Activated naive CD8-positive, alpha-beta T cell treated with anti-CD3 and anti-CD28 coated beads, Interleukin-2, amount 50 U/mL, for 24 hours (primary cell): ENCODE data around the gene RNPS1.

Source experiments
- ATAC-seq: fragments of 150-1000 bp; cut with Tn5 transposase; one replicate; pipeline ENCODE4 v1.10.0; 2021
- DNase-seq: peaks from one replicate; pipeline ENCODE4 v3.0.0; 2021
- H3K27ac Mint-ChIP-seq: one replicate; pipeline ENCODE4 v1.8.0; 2021; ENCODE audit warnings: mild to moderate bottlenecking, mixed read lengths
- H3K27me3 Mint-ChIP-seq: one replicate; pipeline ENCODE4 v1.8.0; 2021; ENCODE audit warnings: mixed read lengths
- H3K36me3 Mint-ChIP-seq: one replicate; pipeline ENCODE4 v1.8.0; 2021; ENCODE audit warnings: low read depth, mixed read lengths
- H3K4me1 Mint-ChIP-seq: one replicate; pipeline ENCODE4 v1.8.0; 2021; ENCODE audit warnings: mixed read lengths
- H3K4me3 Mint-ChIP-seq: one replicate; pipeline ENCODE4 v1.8.0; 2021; ENCODE audit warnings: mild to moderate bottlenecking, moderate library complexity, mixed read lengths
- H3K9me3 Mint-ChIP-seq: one replicate; pipeline ENCODE4 v1.8.0; 2021; ENCODE audit warnings: mixed read lengths

The RNPS1 gene

GRCh38 chr16:2287916-2288547, 20.1 kb upstream of the RNPS1 start:
- Mint-ChIP-seq H3K4me3 (no peak overlapping the region), H3K4me1 (no peaks in the 10 kb centered on the region), H3K27ac (no peak overlapping the region), H3K9me3 (no peaks in the 10 kb centered on the region), H3K36me3 (no peaks in the 10 kb centered on the region), H3K27me3 (no peaks in the 10 kb centered on the region)
- no peak for DNase-seq
- ATAC-seq, result no peak

DNA sequence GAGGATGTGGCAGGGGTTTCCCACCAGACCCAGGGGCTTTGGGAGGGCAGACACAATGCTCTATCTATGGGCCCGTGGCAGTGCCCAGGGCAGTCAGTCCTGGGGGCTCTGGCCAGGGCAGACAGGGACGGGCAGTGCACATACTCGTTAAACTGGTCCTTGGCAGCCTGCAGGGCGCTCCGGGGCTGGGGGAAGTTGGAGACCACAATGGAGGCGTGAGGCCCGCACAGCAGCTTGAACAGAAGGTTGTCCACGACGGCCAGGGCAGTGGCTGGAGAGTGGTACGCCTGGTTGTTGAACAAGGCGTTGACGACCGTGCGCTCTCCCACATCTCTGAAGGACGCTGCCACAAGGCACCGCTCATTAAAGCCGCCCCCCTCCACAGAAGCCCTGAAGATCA, 18.6 kb upstream of the RNPS1 start:
- Mint-ChIP-seq H3K4me1 (no peaks in the 10 kb centered on the region), H3K4me3 (no peak overlapping the region), H3K36me3 (no peaks in the 10 kb centered on the region), H3K9me3 (no peaks in the 10 kb centered on the region), H3K27me3 (no peaks in the 10 kb centered on the region), H3K27ac (no peak overlapping the region)
- no peak for ATAC-seq
- DNase-seq, result no peak

GRCh38 chr16:2285731-2286191, 17.8 kb upstream of the RNPS1 start:
- Mint-ChIP-seq H3K27ac (no peak overlapping the region), H3K27me3 (no peaks in the 10 kb centered on the region), H3K36me3 (no peaks in the 10 kb centered on the region), H3K9me3 (no peaks in the 10 kb centered on the region), H3K4me1 (no peaks in the 10 kb centered on the region), H3K4me3 (no peak overlapping the region)
- ATAC-seq (no peak), DNase-seq (no peak)

- H3K9me3 Mint-ChIP-seq, result no peaks in the 10 kb centered on the region
- no peak overlapping the region for H3K4me3 Mint-ChIP-seq
- no peaks in the 10 kb centered on the region for H3K4me1 Mint-ChIP-seq
- no peak for ATAC-seq
- H3K36me3 Mint-ChIP-seq, result no peaks in the 10 kb centered on the region
- no peaks in the 10 kb centered on the region for H3K27me3 Mint-ChIP-seq
- H3K27ac Mint-ChIP-seq, result no peak overlapping the region
- no peak for DNase-seq
Measured at GRCh38 chr16:2284797-2285576, 17.1 kb upstream of the RNPS1 start.

DNA sequence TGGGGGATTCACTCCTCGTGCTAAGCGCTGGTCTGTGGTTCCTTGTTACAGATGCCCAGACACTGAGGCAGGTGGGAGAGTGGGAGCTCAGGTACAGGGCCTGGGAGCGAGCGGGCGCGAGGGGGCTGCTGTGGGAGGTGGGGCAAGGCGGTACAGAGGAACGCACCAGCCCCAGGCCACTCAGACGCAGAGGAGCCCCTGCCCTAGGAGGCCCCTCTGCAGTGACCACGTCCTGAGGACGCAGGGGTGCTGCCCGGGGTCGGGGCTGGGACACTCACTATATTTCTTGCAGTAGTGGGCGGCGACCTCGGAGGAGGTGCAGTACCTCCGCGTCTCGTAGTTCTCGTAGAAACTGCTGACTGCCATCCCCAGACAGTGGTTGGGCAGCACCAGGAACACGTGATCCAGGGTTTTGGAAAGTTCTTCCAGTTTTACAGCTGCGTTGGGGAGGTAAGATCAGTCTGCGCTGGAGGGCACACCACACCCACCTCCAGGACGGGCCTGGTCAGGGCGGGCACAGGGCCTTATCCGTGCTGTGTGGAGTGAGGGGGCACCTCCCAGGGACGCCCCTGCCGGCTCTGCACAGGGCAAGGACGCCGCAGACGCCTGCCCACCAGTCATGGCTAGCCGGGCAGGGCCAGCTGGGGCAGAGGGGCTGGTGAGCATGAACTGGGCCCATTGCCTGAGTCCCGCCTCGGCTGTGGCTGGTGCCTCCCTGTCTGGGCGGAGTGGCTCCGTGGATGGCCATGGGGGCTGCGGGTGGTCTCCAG, 16.3 kb upstream of the RNPS1 start:
- Mint-ChIP-seq H3K27me3 (no peaks in the 10 kb centered on the region), H3K36me3 (no peaks in the 10 kb centered on the region), H3K4me3 (no peak overlapping the region), H3K9me3 (no peaks in the 10 kb centered on the region), H3K27ac (no peak overlapping the region), H3K4me1 (no peaks in the 10 kb centered on the region)
- DNase-seq (no peak), ATAC-seq (no peak)

- DNase-seq (no peak), ATAC-seq (no peak)
- no peaks in the 10 kb centered on the region for H3K4me1 Mint-ChIP-seq
- H3K9me3 Mint-ChIP-seq, result no peaks in the 10 kb centered on the region
- no peak overlapping the region for H3K27ac Mint-ChIP-seq
- no peak overlapping the region for H3K4me3 Mint-ChIP-seq
- H3K36me3 Mint-ChIP-seq, result no peaks in the 10 kb centered on the region
- no peaks in the 10 kb centered on the region for H3K27me3 Mint-ChIP-seq
Measured at GRCh38 chr16:2282866-2283555, 15.1 kb upstream of the RNPS1 start.

DNA sequence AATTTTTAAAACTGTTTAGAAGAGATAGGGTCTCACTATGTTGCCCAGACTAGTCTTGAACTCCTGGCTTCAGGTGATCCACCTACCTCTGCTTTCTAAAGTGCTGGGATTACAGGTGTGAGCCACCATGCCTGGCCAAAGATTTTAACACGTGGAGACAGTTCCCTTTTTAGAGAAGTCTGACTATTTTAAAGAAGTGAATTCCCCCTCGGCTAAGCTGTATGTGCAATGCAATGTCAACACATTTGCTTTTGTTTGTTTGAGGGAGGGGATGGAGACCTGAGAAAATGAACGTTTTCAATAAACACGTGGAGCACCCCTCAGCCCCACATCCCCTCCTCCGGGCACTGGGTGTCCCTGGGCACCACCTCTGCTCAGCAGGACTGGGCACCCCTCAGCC, 14.3 kb upstream of the RNPS1 start:
- Mint-ChIP-seq H3K27ac (no peak overlapping the region), H3K9me3 (no peaks in the 10 kb centered on the region), H3K36me3 (no peaks in the 10 kb centered on the region), H3K4me1 (no peaks in the 10 kb centered on the region), H3K4me3 (no peak overlapping the region), H3K27me3 (no peaks in the 10 kb centered on the region)
- no peak for DNase-seq
- ATAC-seq, result no peak

- DNase-seq (no peak), ATAC-seq (no peak)
- H3K4me1 Mint-ChIP-seq, result no peaks in the 10 kb centered on the region
- no peak overlapping the region for H3K27ac Mint-ChIP-seq
- H3K36me3 Mint-ChIP-seq, result no peaks in the 10 kb centered on the region
- H3K27me3 Mint-ChIP-seq, result no peaks in the 10 kb centered on the region
- H3K4me3 Mint-ChIP-seq, result no peak overlapping the region
- no peaks in the 10 kb centered on the region for H3K9me3 Mint-ChIP-seq
Measured at GRCh38 chr16:2280981-2281542, 13.1 kb upstream of the RNPS1 start.

DNA sequence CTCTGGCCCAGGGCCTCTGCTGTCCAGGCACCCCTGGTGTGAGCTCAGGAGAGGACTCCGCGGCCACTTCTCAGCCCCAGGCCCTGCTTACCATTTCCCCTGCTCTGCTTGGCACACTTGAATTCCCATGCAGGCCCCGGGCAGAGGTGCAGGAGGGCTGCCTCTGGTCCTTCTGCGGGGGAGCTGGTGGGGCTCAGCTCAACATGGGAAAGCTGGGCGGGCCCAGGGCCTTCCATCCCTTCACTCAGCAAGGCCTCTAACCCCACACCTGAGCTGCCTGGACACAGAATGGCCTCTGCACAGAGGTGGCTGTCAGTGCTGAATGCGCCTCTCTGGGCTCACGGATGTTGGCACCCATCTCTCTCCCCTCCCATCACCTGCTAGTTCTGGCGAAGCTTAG, 12.5 kb upstream of the RNPS1 start:
- DNase-seq (no peak), ATAC-seq (no peak)
- Mint-ChIP-seq H3K36me3 (no peaks in the 10 kb centered on the region), H3K4me1 (no peaks in the 10 kb centered on the region), H3K4me3 (no peak overlapping the region), H3K9me3 (no peaks in the 10 kb centered on the region), H3K27ac (no peak overlapping the region), H3K27me3 (no peaks in the 10 kb centered on the region)

GRCh38 chr16:2278956-2279800, 11.3 kb upstream of the RNPS1 start:
- ATAC-seq, result no peak
- DNase-seq, result no peak
- no peaks in the 10 kb centered on the region for H3K9me3 Mint-ChIP-seq
- H3K4me3 Mint-ChIP-seq, result no peak overlapping the region
- H3K36me3 Mint-ChIP-seq, result no peaks in the 10 kb centered on the region
- H3K4me1 Mint-ChIP-seq, result no peaks in the 10 kb centered on the region
- H3K27ac Mint-ChIP-seq, result no peak overlapping the region
- no peaks in the 10 kb centered on the region for H3K27me3 Mint-ChIP-seq

DNA sequence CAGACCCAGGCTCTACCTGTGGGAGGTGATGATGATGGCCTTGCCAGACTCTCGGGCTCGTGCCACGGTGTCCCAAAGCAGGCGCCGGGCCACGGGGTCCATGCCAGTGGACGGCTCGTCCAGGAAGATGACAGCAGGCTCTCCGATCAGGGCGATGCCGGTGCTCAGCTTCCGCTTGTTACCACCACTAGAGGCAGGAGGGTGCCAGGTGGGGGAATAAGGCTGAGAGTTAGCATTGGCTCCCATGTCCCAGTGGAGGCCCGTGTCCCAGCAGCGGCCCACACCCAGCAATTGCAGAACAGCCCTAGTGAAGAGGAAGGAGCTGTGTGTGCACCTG, 10.3 kb upstream of the RNPS1 start:
- H3K4me3 Mint-ChIP-seq, result no peak overlapping the region
- no peaks in the 10 kb centered on the region for H3K4me1 Mint-ChIP-seq
- H3K27me3 Mint-ChIP-seq, result no peaks in the 10 kb centered on the region
- H3K9me3 Mint-ChIP-seq, result no peaks in the 10 kb centered on the region
- no peak overlapping the region for H3K27ac Mint-ChIP-seq
- DNase-seq (no peak), ATAC-seq (no peak)
- no peaks in the 10 kb centered on the region for H3K36me3 Mint-ChIP-seq

- DNase-seq, result no peak
- Mint-ChIP-seq H3K4me1 (no peaks in the 10 kb centered on the region), H3K4me3 (no peak overlapping the region), H3K27ac (no peak overlapping the region), H3K27me3 (no peaks in the 10 kb centered on the region), H3K36me3 (no peaks in the 10 kb centered on the region), H3K9me3 (no peaks in the 10 kb centered on the region)
- no peak for ATAC-seq
Measured at GRCh38 chr16:2277466-2278271, 9.7 kb upstream of the RNPS1 start.
